HL-60 (cell line): ENCODE data around the gene TBC1D23.

ENCODE experiments used
- CTCF ChIP-seq: IDR thresholded peaks from one replicate; pipeline ENCODE4 v1.5.1; 2011; ENCODE audit warnings: low read length, control low read depth, inconsistent platforms; ENCODE audit not compliant: insufficient read depth
- GABPA ChIP-seq: IDR thresholded peaks from 2 replicates; pipeline ENCODE4 v1.6.1; 2012; ENCODE audit warnings: low read depth
- REST ChIP-seq: IDR thresholded peaks from 2 replicates; pipeline ENCODE4 v1.6.1; 2012; ENCODE audit warnings: low read depth; ENCODE audit not compliant: insufficient replicate concordance
- SPI1 ChIP-seq: IDR thresholded peaks from 2 replicates; pipeline ENCODE4 v1.6.1; 2012; ENCODE audit warnings: low read depth, mild to moderate bottlenecking, borderline replicate concordance

DNA sequence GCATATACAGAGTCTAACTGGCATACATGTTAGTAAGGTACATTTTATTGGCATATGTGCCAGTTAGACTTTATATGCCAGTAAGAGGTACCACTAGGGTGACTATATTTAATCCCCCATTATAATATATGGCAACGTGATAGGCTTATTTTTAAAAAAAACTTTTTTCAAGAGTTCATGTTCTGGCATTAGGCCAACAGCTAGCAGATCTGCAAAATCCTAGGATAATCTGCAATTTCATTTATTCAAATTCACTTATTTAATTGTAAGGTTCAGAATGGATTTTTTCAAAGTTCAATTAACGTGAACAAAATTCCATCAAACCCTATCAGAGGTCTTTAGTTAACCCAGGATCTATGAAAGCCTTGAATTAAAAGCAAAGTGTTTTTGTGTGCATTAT lies 105.6 kb downstream of the TBC1D23 start:
- TF ChIP-seq REST (no peak), CTCF (no peak), SPI1 (no peak), GABPA (no peak)
